Nephron (organoid): ENCODE results near the gene PPM1L.

Source experiments
- H3K27ac Mint-ChIP-seq, 3 experiments: 2 replicates each; pipeline ENCODE4 v1.8.0; 2020; ENCODE audit warnings: mixed read lengths in 3 of 3, mild to moderate bottlenecking in 2 of 3, moderate library complexity in 1 of 3
- H3K27me3 Mint-ChIP-seq: 2 replicates; pipeline ENCODE4 v1.8.0; 2021; ENCODE audit warnings: low read depth, mild to moderate bottlenecking, moderate library complexity, mixed read lengths
- H3K36me3 Mint-ChIP-seq: 2 replicates; pipeline ENCODE4 v1.8.0; 2020; ENCODE audit warnings: low read depth, mixed read lengths
- H3K4me1 Mint-ChIP-seq: 2 replicates; pipeline ENCODE4 v1.8.0; 2020; ENCODE audit warnings: mixed read lengths
- H3K4me3 Mint-ChIP-seq, 3 experiments: 2 replicates each; pipeline ENCODE4 v1.8.0; 2020; ENCODE audit warnings: mild to moderate bottlenecking in 3 of 3, mixed read lengths in 3 of 3, moderate library complexity in 2 of 3
- H3K9me3 Mint-ChIP-seq: 2 replicates; pipeline ENCODE4 v1.8.0; 2020; ENCODE audit warnings: mixed read lengths
- CTCF ChIP-seq, 3 experiments: fragments of 200-600 bp; sonication (generic); IDR thresholded peaks; one replicate each; pipeline ENCODE4 v1.5.0; 2021; ENCODE audit warnings: antibody characterized with exemption in 3 of 3; ENCODE audit not compliant: unreplicated experiment in 3 of 3

The PPM1L gene

GRCh38 chr3:160860346-160860745, 104.3 kb downstream of the PPM1L start:
- H3K27me3 Mint-ChIP-seq: no peaks in the 10 kb centered on the region
- no peak for TF ChIP-seq CTCF (IDR thresholded peaks at IDR 0.05; ENCODE audit: unreplicated experiment in 3 of 3)
- peaks cover 21% of the 10 kb centered on the region for H3K4me1 Mint-ChIP-seq
- H3K9me3 Mint-ChIP-seq: no peaks in the 10 kb centered on the region
- no peak overlapping the region for H3K4me3 Mint-ChIP-seq
- H3K36me3 Mint-ChIP-seq: no peaks in the 10 kb centered on the region
- H3K27ac Mint-ChIP-seq: peak overlapping the region in 1 of 3 experiments; percentile 59

- TF ChIP-seq CTCF (IDR thresholded peaks at IDR 0.05; ENCODE audit: unreplicated experiment in 3 of 3): no peak
- Mint-ChIP-seq H3K9me3 (no peaks in the 10 kb centered on the region), H3K27ac (peak overlapping the region; percentile 70 to 85 (median 81)), H3K27me3 (no peaks in the 10 kb centered on the region), H3K4me1 (peaks cover 47% of the 10 kb centered on the region), H3K4me3 (peak overlapping the region in 1 of 3 experiments; percentile 40), H3K36me3 (no peaks in the 10 kb centered on the region)
These were observed 113.8 kb downstream of the PPM1L start for GRCh38 chr3:160869825-160870224.

- Mint-ChIP-seq H3K27ac (peak overlapping the region in 2 of 3 experiments; percentile 70 to 81), H3K4me3 (peak overlapping the region in 1 of 3 experiments; percentile 40), H3K36me3 (no peaks in the 10 kb centered on the region), H3K4me1 (peaks cover 52% of the 10 kb centered on the region), H3K9me3 (no peaks in the 10 kb centered on the region), H3K27me3 (no peaks in the 10 kb centered on the region)
- TF ChIP-seq CTCF (IDR thresholded peaks at IDR 0.05; ENCODE audit: unreplicated experiment in 3 of 3): no peak
These were observed 114.3 kb downstream of the PPM1L start for GRCh38 chr3:160870327-160870726.

- no peak overlapping the region for H3K4me3 Mint-ChIP-seq
- H3K36me3 Mint-ChIP-seq: no peaks in the 10 kb centered on the region
- H3K4me1 Mint-ChIP-seq: peaks cover 49% of the 10 kb centered on the region
- H3K27ac Mint-ChIP-seq: peak overlapping the region in 1 of 3 experiments; percentile 18
- TF ChIP-seq CTCF (IDR thresholded peaks at IDR 0.05; ENCODE audit: unreplicated experiment in 3 of 3): no peak
- no peaks in the 10 kb centered on the region for H3K27me3 Mint-ChIP-seq
- no peaks in the 10 kb centered on the region for H3K9me3 Mint-ChIP-seq
These were observed 118.7 kb downstream of the PPM1L start for GRCh38 chr3:160874736-160875135.

- Mint-ChIP-seq H3K27me3 (peaks cover 2% of the 10 kb centered on the region), H3K9me3 (no peaks in the 10 kb centered on the region), H3K36me3 (no peaks in the 10 kb centered on the region), H3K4me1 (peaks cover 38% of the 10 kb centered on the region), H3K4me3 (no peak overlapping the region), H3K27ac (no peak overlapping the region)
- no peak for TF ChIP-seq CTCF (IDR thresholded peaks at IDR 0.05; ENCODE audit: unreplicated experiment in 3 of 3)
These were observed 120.6 kb downstream of the PPM1L start for GRCh38 chr3:160876643-160877042.

GRCh38 chr3:160879859-160880258, 123.8 kb downstream of the PPM1L start:
- Mint-ChIP-seq H3K27me3 (peaks cover 3% of the 10 kb centered on the region), H3K27ac (no peak overlapping the region), H3K4me3 (no peak overlapping the region), H3K36me3 (no peaks in the 10 kb centered on the region), H3K9me3 (no peaks in the 10 kb centered on the region), H3K4me1 (peaks cover 27% of the 10 kb centered on the region)
- no peak for TF ChIP-seq CTCF (IDR thresholded peaks at IDR 0.05; ENCODE audit: unreplicated experiment in 3 of 3)
